Measurements from ENCODE around the gene GAB3.

DNA sequence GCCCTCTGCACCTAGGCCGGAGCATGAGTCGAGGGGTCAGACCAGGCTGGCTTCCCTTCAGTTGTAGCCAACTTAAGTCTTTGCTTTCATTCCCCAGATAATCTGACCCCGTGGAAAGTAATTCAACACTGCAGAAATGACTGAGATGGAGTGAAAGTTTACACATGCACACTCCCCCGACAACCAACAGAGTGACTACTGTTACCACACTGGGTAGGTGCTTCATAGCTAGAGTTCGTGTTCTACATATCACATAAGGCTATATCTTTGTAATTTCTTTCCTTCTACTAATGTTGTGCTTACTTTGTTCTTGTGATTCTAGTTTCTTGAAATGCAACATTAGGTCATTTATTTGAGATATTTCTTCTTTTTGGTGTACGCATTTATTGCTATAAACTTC lies 90.3 kb downstream of the GAB3 start:
- no peak for TF ChIP-seq SNAI2 (CRISPR knock-in tag; IDR thresholded peaks at IDR 0.05)
- TF ChIP-seq PATZ1 (CRISPR knock-in tag; IDR thresholded peaks at IDR 0.05; ENCODE audit: borderline replicate concordance) = no peak
- TF ChIP-seq ZFP30 (CRISPR knock-in tag; IDR thresholded peaks at IDR 0.05) = no peak
- no peak for TF ChIP-seq ZC3H10 (CRISPR knock-in tag; IDR thresholded peaks at IDR 0.05)
- no peak for TF ChIP-seq POU6F1 (CRISPR knock-in tag; IDR thresholded peaks at IDR 0.05; ENCODE audit: borderline replicate concordance, low read depth)
- TF ChIP-seq, protein P1, sequence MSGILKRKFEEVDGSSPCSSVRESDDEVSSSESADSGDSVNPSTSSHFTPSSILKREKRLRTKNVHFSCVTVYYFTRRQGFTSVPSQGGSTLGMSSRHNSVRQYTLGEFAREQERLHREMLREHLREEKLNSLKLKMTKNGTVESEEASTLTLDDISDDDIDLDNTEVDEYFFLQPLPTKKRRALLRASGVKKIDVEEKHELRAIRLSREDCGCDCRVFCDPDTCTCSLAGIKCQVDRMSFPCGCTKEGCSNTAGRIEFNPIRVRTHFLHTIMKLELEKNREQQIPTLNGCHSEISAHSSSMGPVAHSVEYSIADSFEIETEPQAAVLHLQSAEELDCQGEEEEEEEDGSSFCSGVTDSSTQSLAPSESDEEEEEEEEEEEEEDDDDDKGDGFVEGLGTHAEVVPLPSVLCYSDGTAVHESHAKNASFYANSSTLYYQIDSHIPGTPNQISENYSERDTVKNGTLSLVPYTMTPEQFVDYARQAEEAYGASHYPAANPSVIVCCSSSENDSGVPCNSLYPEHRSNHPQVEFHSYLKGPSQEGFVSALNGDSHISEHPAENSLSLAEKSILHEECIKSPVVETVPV (CRISPR knock-in tag; IDR thresholded peaks at IDR 0.05) = no peak
- TF ChIP-seq ESRRG (CRISPR knock-in tag; IDR thresholded peaks at IDR 0.05) = no peak
- no peak for TF ChIP-seq PPARA (CRISPR knock-in tag; IDR thresholded peaks at IDR 0.05; ENCODE audit: borderline replicate concordance)
- TF ChIP-seq TOX (CRISPR knock-in tag; IDR thresholded peaks at IDR 0.05; ENCODE audit: borderline replicate concordance) = no peak
- no peak for TF ChIP-seq CSDC2 (CRISPR knock-in tag; IDR thresholded peaks at IDR 0.05)
- TF ChIP-seq ZNF565 (CRISPR knock-in tag; conservative IDR thresholded peaks at IDR 0.05; ENCODE audit: low read depth) = no peak
- no peak for TF ChIP-seq CREB5 (CRISPR knock-in tag; IDR thresholded peaks at IDR 0.05; ENCODE audit: low read depth)
